Esophagus muscularis mucosa (tissue), 4 donors: ENCODE measurements around the gene NUP62. TPM values are rescaled to one million over a fixed set of nuclear protein-coding genes. Genes with fewer than 3 reads are reported as not detected.
A peak's percentile ranks its signal among the peaks of the same experiment; 100 is the strongest.

ENCODE experiments used
- DNase-seq: peaks from one replicate; pipeline ENCODE4 v3.0.0-alpha.2; 2017; ENCODE audit errors: extremely low spot score
- H3K27ac ChIP-seq, 4 donors: fragments of 200-600 bp; sonication (generic); replicated peaks in 1 of 4; 1 replicate in 3 of 4; 2 replicates in 1 of 4; pipeline ENCODE4 v1.5.1; 2016 to 2019; ENCODE audit warnings: mild to moderate bottlenecking in 1 of 4
- H3K27me3 ChIP-seq, 4 donors: fragments of 200-600 bp; sonication (generic); one replicate each; pipeline versions ENCODE4 v1.5.1 to v1.6.0; 2016 to 2019
- H3K36me3 ChIP-seq, 4 donors: fragments of 200-600 bp; sonication (generic); one replicate each; pipeline ENCODE4 v1.5.1; 2016 to 2019
- H3K4me1 ChIP-seq, 4 donors: fragments of 200-600 bp; sonication (generic); one replicate each; pipeline ENCODE4 v1.5.1; 2016 to 2019
- H3K4me3 ChIP-seq, 4 donors: fragments of 200-600 bp; sonication (generic); 1 replicate in 2 of 4; 2 replicates in 2 of 4; pipeline ENCODE4 v1.5.1; 2016 to 2019; ENCODE audit warnings: mild to moderate bottlenecking in 4 of 4, moderate library complexity in 1 of 4
- H3K9me3 ChIP-seq, 4 donors: fragments of 200-600 bp; sonication (generic); 1 replicate in 3 of 4; 2 replicates in 1 of 4; pipeline ENCODE4 v1.5.1; 2016 to 2019
- EP300 ChIP-seq: sonication (generic); formaldehyde crosslinking; IDR thresholded peaks from one replicate; pipeline ENCODE4 v1.6.1; 2017; ENCODE audit warnings: antibody characterized with exemption
- POLR2A ChIP-seq: fragments of 450-650 bp; IDR thresholded peaks from one replicate; pipeline ENCODE4 v1.6.1; 2017; ENCODE audit warnings: antibody characterized with exemption, moderate library complexity, mild to moderate bottlenecking, low read depth
- POLR2AphosphoS5 ChIP-seq, 2 donors: sonication (generic); formaldehyde crosslinking; IDR thresholded peaks; one replicate each; pipeline ENCODE4 v1.6.1; 2017; ENCODE audit warnings: antibody characterized with exemption in 2 of 2
- WGBS: methylation state at CpG from one replicate; pipeline ENCODE4 v1.1.5; 2018; 5-methylcytosine and 5-hydroxymethylcytosine counted together
- intact Hi-C: fragments of 100-400 bp; cut with DNase I; formaldehyde crosslinking; loops from one replicate; pipeline ENCODE4 v1.15.1; 2023
- total RNA-seq, 4 donors: library from RNA; depleted of rRNA; stranded (reverse); fragments of >200 nt; gene quantifications; one replicate each; pipeline versions ENCODE4 v1.1.0 to v1.2.1, GENCODE V29; 2016
- TF ChIP-seq, protein P1 (sequence below), 3 experiments: fragments of 200-600 bp in 2 of 3; fragments of 450-650 bp in 1 of 3; sonication (generic) in 2 of 3; IDR thresholded peaks; one replicate each; pipeline ENCODE4 v1.5.1; 2017 to 2019; ENCODE audit warnings: antibody characterized with exemption in 3 of 3, mild to moderate bottlenecking in 2 of 3, moderate library complexity in 1 of 3

NUP62 gene
- total RNA-seq, 4 donors from 2014 or later, result 27.0 to 44.3 (median 35.9) TPM

DNA sequence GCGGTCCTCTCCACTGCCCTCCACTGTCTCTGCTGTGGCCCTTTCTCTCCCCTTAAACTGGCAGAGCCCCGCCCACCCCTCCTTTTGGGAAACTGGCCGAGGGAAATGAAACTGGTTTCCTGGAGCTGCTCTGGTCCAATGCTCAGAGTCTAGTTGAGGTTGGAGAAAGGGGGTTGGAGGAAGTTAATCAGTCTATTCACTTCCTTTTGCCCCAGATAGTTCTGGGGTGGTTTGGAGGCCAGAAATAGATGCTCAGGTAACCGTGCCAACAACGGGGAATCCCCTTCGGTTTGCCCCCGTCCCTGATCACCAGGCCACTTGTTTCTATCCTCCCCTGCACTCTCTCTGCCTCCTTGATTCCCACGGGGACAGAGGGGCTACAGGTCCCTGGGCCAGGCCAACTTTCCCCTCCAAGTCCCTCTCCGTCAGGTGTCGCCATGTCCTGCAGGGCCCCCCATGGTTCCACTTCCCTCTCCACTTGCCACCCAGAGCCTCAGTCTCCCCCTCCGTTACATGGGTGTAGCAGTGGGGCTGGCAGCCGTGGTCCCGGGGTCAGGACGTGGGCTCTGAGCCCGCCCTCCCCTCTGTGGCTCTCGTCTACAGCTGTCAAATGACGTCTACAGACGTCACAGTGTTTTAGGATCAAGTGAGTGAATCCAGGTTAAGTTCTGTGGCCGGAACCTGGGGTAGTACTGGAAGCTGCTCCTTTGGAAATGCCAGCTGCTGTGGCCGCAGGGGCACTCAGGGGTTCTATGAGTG lies 32.3 kb downstream of the NUP62 start, which contains the start of gene IL4I1:
Gene IL4I1 (minus strand): TSS at position 25 of the 759 bp plus-strand sequence. CDS start 727 bp downstream, outside the sequence.
- H3K36me3 ChIP-seq, result no peaks in the 10 kb centered on the region
- intact Hi-C loops, result no loop called here
- WGBS, result 51% methylated on average over 17 of the region's 20 CpGs

DNA sequence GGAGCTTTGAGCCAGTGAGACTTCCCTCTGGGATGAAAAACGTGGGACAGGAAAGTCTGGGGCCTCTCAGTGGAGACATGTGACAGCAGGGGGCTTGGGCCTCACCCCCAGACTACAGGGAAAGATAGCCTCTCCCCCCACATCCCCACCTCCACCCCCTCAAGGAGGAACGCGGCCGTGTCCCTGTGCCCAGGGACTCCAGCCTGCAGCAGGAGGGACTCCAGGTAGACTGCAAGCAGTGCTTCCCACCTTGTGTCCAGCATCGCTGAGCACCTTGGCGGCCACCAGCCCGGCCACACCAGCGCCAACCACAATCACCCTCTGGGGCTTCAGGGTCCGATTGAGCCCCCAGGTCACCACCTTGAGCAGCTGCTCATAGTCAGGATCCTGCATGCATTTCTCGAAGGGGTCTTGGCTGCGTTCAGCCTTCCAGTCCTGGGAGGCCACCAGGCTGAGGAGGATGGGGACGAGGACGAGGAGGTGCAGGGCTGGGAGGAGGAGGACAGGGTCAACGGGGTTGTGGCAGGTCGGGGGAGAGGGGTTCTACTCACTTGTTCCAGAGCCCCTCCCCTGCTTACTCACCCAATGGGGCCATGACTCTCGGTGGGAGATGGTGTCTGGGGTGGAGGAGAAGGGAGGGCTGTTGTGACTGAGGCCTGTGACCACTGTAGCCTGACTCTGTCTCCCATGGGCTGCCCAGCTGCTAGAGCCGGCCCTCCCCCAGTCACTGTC lies 33.6 kb downstream of the NUP62 start:
- Histone ChIP-seq H3K4me1 (peaks cover 10 to 20% (median 17%) of the 10 kb centered on the region in 4 donors), H3K36me3 (no peaks in the 10 kb centered on the region), H3K27me3 (peaks cover 0 to 21% (median 3%) of the 10 kb centered on the region in 4 donors), H3K27ac (no peak overlapping the region), H3K9me3 (no peaks in the 10 kb centered on the region), H3K4me3 (no peak overlapping the region)
- intact Hi-C loops, result no loop called here
- DNase-seq, result no peak
- TF ChIP-seq, protein P1, sequence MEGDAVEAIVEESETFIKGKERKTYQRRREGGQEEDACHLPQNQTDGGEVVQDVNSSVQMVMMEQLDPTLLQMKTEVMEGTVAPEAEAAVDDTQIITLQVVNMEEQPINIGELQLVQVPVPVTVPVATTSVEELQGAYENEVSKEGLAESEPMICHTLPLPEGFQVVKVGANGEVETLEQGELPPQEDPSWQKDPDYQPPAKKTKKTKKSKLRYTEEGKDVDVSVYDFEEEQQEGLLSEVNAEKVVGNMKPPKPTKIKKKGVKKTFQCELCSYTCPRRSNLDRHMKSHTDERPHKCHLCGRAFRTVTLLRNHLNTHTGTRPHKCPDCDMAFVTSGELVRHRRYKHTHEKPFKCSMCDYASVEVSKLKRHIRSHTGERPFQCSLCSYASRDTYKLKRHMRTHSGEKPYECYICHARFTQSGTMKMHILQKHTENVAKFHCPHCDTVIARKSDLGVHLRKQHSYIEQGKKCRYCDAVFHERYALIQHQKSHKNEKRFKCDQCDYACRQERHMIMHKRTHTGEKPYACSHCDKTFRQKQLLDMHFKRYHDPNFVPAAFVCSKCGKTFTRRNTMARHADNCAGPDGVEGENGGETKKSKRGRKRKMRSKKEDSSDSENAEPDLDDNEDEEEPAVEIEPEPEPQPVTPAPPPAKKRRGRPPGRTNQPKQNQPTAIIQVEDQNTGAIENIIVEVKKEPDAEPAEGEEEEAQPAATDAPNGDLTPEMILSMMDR (IDR thresholded peaks at IDR 0.05), result no peak
- no peak for TF ChIP-seq EP300
- TF ChIP-seq POLR2AphosphoS5 (IDR thresholded peaks at IDR 0.05), result no peak
- no peak for TF ChIP-seq POLR2A
- WGBS, result 82% methylated on average over 9 of the region's 17 CpGs

More for the DNA sequence above, 32.3 kb downstream of the NUP62 start, which contains the start of gene IL4I1:
- Histone ChIP-seq H3K9me3 (no peaks in the 10 kb centered on the region), H3K4me3 (peak within 1 kb of the TSS in 1 of 4 donors; percentile 21), H3K27me3 (peaks cover 0 to 9% (median 0%) of the 10 kb centered on the region in 4 donors), H3K4me1 (peaks cover 10 to 16% (median 15%) of the 10 kb centered on the region in 4 donors), H3K27ac (peak within 1 kb of the TSS in 2 of 4 donors; percentile 34 to 44)
- TF ChIP-seq POLR2A, result no peak
- TF ChIP-seq, protein P1 (IDR thresholded peaks at IDR 0.05), result no peak
- no peak for TF ChIP-seq POLR2AphosphoS5 (IDR thresholded peaks at IDR 0.05)
- TF ChIP-seq EP300, result no peak
- DNase-seq, result no peak

DNA sequence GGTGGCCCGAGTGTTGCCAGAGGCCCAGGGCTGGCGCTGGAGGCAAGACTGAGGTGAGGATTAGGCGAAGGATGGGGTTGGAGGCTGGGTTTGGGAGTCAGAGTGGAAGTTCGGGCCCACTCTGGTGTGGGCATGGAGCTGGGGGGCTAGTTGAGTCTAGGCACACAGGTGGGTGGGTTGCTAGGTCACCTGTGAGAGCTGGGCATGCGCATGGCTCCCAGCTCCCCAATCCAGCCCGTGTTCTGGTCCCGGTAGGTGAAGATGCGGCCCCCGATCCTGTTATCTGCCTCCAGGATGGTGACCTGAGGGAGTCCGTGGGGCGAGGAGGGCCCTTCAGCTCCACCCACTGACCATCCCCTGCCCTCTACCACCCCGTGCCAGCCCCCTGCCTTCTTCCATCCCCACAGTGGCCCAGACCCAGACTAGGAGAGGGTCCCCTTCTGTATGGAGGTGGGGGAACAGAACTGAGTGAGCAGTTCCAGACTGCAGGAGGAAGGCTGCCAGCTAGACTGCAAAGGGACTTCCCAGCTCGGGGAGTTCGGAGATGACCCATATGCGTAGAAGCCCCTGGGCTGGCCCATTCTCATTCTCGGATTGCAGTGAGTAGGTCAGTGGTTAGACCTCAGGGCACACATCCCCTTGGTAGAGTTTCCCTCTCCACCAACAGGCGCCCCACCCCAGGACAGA lies 34.3 kb downstream of the NUP62 start:
- H3K4me3 ChIP-seq, result no peak overlapping the region
- 79% methylated on average over 9 of the region's 17 CpGs for WGBS
- intact Hi-C loops, result no loop called here
- no peak for DNase-seq
- TF ChIP-seq POLR2AphosphoS5 (IDR thresholded peaks at IDR 0.05), result no peak
- TF ChIP-seq POLR2A, result no peak
- TF ChIP-seq EP300, result no peak
- TF ChIP-seq, protein P1 (IDR thresholded peaks at IDR 0.05), result no peak
- peaks cover 16 to 27% (median 25%) of the 10 kb centered on the region in 4 donors for H3K4me1 ChIP-seq
- H3K9me3 ChIP-seq, result no peaks in the 10 kb centered on the region
- peaks cover 0 to 28% (median 8%) of the 10 kb centered on the region in 4 donors for H3K27me3 ChIP-seq
- H3K36me3 ChIP-seq, result no peaks in the 10 kb centered on the region
- no peak overlapping the region for H3K27ac ChIP-seq

DNA sequence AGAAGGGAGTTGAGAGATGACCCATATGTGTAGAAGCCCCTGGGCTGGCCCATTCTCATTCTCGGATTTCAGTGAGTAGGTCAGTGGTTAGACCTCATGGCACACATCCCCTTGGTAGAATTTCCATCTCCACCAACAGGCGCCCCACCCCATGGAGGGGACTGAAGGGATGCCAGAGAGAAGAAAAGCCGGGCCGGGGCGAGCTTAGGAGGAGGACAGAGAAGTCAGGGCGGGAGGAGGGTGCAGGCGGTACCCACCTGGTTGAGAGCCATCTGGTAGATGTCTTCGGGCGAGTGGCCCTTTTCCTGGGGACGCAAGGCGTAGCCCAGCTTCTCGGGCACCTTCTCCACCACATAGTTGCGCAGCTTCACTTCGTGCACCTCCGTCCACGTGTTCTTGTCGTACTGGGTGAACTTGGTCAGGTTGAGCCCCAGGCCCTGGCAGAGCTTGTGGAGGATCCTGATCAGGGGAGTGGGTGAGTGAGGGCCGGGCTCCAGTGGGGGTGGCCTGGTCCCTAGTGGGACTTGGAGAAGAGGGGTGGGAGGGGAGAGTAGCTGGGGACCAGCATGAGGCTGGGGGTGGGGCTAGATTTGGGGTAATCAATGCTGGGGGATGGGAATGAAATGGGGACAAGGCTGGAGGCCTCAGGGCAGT lies 35.2 kb downstream of the NUP62 start:
- no peak for DNase-seq
- H3K9me3 ChIP-seq, result no peaks in the 10 kb centered on the region
- peaks cover 0 to 4% (median 0%) of the 10 kb centered on the region in 4 donors for H3K36me3 ChIP-seq
- WGBS, result 94% methylated on average over 18 of the region's 18 CpGs
- no peak for TF ChIP-seq EP300
- TF ChIP-seq, protein P1 (IDR thresholded peaks at IDR 0.05), result no peak
- no peak for TF ChIP-seq POLR2A
- no peak for TF ChIP-seq POLR2AphosphoS5 (IDR thresholded peaks at IDR 0.05)
- H3K4me3 ChIP-seq, result no peak overlapping the region
- H3K27ac ChIP-seq, result no peak overlapping the region
- intact Hi-C loops, result no loop called here
- peaks cover 19 to 33% (median 31%) of the 10 kb centered on the region in 4 donors for H3K4me1 ChIP-seq
- H3K27me3 ChIP-seq, result peaks cover 0 to 36% (median 9%) of the 10 kb centered on the region in 4 donors
